Measurements from ENCODE around the gene SPPL2B.
"Not testable (repeated sequence)": the region's sequence is repeated elsewhere in the genome, so short reads cannot be mapped to it uniquely, and the experiment has no call there.

GRCh38 chr19:2392899-2393298 lies 64.4 kb downstream of the SPPL2B start:
- TF ChIP-seq EZH2phosphoT487 (conservative IDR thresholded peaks at IDR 0.05; ENCODE audit: low read length); CTCF (IDR thresholded peaks at IDR 0.05; ENCODE audit: insufficient read depth, low read length, poor library complexity, severe bottlenecking): not testable (repeated sequence)

Measured in SU-DHL-6 (cell line).